HG02973 (cell line): Measurements from ENCODE around the gene KANSL2.
"Not testable (repeated sequence)": the region's sequence is repeated elsewhere in the genome, so short reads cannot be mapped to it uniquely, and the experiment has no call there.

Source experiments
- ATAC-seq: cut with Tn5 transposase; IDR thresholded peaks from one replicate; pipeline ENCODE4 v1.9.1; 2021; ENCODE audit warnings: moderate library complexity; ENCODE audit not compliant: unreplicated experiment

Gene KANSL2

GRCh38 chr12:48683534-48683933 is 1.5 kb upstream of the KANSL2 start:
- ATAC-seq, result no peak

DNA sequence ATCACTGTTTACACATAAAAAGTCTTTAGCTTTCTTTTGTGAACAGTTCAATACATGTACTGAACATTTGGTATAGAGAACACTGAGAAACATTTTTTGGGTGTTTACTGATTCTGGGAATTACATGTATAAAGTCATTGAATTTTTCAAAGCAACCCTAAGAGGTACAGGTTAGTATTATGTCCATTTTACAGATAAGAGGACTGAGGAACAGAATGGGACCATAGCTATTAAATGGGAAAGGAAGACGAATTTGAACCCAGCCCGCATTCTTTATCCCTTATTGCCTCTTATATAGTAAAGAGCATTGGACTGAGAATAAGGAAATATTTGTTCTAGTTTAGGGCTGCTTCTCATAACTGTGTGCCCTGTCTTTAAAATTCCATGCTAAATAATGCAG is 889 bp upstream of the KANSL2 start:
- ATAC-seq, result no peak

- ATAC-seq, result not testable (repeated sequence)
These were observed 481 bp upstream of the KANSL2 start for GRCh38 chr12:48682533-48682905.

- ATAC-seq, result no peak
These were observed 684 bp downstream of the KANSL2 start for GRCh38 chr12:48681399-48681709.

DNA sequence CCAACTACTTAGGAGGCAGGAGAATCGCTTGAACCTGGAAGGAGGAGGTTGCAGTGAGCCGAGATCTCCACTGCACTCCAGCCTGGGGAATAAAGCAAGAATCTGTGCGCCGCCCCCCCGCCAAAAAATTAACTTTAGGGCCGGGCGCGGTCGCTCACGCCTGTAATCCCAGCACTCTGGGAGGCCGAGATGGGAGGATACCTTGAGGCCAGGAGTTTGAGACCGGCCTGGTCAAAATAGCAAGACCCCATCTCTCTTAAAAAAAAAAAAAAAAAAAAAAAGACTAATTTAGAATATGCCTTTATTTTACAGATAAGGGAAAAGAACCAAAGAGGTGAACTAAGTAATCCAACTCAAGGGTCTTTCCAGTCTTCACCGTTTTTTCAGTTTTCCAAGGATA is 1.2 kb downstream of the KANSL2 start:
- ATAC-seq, result no peak

DNA sequence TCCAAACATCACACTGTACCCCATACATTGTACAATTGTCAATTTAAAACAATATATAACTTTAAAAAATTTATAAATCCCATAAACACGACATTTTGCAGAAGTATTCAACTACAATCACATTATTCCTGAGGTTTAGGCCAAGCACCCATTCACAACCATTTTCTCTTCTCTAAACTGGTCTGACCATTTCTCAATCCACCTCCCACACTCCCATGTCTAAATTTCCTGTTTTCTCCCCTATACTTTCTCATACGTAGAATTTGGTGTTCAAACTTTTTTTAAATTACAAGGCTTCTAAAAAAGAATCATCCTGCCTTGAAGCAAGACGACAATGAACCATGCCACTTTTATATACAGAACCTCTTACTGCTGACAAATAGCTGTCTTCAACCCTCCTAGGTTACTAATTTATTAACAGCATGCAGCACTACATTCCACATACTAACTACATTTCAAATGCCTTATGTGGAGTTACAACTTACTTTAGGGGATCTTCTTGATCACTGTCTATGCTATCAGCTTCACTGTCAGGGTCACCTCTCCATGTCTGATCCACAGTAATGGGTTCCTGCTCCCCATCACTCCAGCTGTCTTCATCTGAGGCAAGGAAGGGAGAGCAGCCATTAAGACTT is 3.4 kb downstream of the KANSL2 start:
- ATAC-seq, result no peak

DNA sequence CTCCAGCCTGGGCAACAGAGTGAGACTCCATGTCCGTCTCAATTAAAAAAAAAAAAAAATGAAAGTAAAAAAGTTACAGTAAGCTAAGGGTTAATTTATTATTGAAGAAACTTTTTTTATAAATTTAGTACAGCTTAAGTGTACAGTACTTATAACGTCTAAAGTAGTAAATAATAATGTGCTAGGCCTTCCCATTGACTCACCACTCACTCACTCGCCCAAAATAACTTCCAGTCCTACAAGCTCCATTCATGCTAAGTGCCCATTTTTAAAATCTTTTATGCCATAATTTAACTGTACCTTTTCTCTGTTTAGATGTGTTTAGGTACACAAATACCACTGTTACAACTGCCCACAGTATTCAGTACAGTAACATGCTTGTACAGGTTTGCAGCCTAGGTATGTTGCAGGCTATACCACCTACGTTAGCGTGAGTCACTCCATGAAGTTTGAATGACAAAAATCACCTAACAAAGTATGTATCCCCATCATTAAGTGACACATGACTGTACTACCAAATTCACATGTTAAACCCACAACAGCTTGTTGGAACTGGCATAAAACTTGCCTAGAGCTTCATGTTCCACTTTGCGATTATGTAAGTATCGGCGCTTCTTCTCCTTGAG is 10.7 kb downstream of the KANSL2 start:
- no peak for ATAC-seq

DNA sequence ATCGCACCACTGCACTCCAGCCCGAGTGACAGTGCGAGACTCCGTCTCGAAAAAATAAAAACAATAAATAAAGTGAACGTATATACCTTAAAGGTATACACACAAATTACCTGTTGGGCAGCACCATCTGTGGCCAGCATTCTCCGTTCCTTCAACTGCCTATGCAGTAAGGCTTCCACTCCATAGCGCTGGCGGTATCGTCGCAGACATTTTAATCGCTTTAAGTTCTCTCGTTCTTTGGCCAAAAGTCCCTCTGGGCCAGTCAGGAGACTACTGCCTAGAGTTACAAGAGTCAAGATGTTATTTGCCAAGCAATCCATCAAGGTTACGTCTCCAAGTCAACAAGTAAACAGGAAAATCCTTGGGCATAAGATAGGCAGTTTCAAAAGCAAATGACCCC is 13.0 kb downstream of the KANSL2 start:
- ATAC-seq, result no peak

GRCh38 chr12:48659863-48660262 is 22.2 kb downstream of the KANSL2 start:
- ATAC-seq, result no peak

DNA sequence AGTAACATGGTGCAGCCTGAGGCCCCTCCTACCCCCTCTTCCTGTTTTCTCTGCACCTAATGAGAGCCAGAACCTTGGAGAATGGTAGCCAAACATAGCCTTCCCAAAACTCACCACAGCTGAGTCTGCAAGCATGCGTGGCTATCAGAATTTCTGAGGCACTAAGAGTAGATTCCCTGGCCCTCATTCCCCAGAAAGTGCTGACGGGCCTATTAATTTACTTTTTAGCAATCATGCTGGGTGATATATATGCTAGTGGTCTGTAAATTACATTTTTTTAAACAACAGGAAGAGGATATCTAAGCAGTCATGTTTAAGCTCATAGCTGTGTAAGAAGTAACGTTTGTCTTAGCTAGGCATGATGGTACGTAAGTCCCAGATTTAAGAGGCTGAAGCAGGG is 30.4 kb downstream of the KANSL2 start:
- ATAC-seq, result no peak

- ATAC-seq, result not testable (repeated sequence)
These were observed 36.7 kb downstream of the KANSL2 start for GRCh38 chr12:48645354-48645753.

DNA sequence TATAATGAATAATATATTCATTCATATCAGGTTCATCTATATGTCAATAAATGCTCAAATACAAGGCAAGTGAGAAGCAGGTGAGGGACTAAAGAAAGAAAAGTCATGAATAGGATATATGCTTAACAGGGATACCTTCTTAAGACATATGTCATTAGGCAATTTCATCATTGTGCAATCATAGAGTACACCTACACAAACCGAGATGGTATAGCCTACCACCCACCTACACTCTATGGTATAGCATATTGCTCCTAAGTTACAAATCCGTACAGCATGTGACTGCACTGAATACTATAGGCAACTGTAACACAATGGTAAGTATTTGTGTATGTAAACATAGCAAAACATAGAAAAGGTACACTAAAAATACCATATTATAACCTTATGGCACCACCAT is 39.0 kb downstream of the KANSL2 start:
- ATAC-seq, result no peak

DNA sequence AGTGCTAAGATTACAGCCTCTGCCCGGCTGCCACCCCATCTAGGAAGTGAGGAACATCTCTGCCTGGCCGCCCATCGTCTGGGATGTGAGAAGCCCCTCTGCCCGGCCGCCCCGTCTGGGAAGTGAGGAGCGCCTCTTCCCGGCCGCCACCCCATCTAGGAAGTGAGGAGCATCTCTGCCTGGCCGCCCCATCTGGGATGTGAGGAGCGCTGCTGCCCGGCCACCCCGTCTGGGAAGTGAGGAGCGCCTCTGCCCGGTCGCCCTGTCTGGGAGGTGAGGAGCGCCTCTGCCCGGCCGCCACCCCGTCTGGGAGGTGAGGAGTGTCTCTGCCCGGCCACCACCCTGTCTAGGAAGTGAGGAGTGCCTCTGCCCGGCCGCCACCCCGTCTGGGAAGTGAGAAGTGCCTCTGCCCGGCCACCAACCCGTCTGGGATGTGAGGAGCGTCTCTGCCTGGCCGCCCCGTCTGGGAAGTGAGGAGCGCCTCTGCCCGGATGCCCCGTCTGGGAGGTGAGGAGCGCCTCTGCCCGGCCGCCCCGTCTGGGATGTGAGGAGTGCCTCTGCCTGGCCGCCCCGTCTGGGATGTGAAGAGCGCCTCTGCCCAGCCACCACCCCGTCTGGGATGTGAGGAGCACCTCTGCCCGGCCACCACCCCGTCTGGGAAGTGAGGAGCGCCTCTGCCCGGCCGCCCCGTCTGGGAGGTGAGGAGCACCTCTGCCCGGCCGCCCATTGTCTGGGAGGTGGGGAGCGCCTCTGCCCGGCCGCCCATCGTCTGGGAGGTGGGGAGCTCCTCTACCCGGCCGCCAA is 40.1 kb downstream of the KANSL2 start:
- not testable (repeated sequence) for ATAC-seq

GRCh38 chr12:48640854-48641253 is 41.2 kb downstream of the KANSL2 start:
- ATAC-seq, result no peak

- ATAC-seq, result no peak
These were observed 41.6 kb downstream of the KANSL2 start for GRCh38 chr12:48640428-48640827.

GRCh38 chr12:48631071-48631470 is 51.0 kb downstream of the KANSL2 start:
- no peak for ATAC-seq

DNA sequence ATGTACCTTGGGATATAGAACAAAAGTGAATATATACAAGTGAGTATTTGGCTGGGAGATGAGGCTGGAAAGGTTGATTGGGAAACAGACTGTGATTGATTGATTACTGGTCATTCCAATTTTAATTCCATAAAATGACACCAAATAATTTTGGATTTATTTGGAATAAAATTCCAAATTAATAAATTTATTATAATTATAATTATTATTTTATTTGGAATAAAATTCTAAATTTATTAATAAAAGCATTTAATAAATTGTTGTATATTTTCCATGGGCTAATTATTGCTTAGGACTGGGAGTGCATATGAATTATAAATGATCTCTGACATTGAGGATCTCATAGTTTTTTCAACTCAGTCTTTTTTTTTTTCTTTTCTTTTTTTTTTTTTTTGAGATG is 51.7 kb downstream of the KANSL2 start:
- ATAC-seq, result no peak

DNA sequence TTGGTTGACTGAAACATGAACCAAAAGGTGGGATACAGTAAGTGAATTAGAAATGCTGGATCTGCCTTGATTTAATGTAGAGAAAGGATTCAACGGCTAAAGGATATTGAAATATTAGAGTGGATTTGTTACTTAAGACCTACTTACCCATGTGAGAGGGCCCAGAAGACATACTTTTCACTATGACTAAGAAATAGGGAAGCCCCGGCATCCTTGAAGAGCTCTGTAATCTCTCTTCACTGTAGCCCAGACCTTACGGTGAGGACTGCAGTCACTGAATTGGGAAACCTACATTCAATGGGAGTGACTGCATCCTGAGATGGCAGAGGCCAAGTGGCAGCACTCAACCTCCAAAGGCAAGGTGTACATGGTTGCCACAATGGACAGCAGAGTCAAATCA is 52.5 kb downstream of the KANSL2 start:
- ATAC-seq, result no peak

- no peak for ATAC-seq
These were observed 54.5 kb downstream of the KANSL2 start for GRCh38 chr12:48627556-48627955.

DNA sequence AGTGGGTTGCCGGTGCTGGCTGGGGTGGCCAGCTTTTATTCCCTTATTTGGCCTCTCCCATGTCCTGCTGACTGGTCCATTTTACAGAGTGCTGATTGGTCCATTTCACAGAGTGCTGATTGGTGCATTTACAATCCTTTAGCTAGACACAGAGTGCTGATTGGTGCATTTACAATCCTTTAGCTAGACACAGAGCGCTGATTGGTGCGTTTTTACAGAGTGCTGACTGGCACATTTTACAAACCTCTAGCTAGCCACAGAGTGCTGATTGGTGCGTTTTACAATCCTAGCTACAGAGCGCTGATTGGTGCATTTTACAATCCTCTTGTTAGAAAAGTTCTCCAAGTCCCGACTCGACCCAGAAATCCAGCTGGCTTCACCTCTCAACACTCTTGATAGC is 59.0 kb downstream of the KANSL2 start:
- ATAC-seq, result not testable (repeated sequence)

DNA sequence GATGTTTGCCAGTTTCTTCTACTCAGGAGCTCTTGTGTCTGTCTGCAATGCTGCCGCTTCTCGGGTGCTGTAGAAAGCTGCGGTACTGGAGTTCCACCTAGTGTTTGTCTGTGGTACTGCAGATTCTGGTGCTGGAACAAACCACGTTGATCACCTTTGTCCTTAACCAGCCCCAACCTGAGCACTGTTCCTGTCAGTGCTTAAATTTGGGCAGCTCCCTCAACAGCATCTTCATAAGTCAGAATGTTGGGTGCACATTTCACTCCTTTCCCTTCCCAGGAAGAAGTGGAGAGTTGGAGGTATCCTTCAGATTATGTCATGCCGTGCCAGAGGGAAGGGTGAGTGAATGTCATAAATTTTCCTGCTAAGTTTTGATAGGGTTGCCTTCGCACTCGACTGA is 63.5 kb downstream of the KANSL2 start:
- peak; percentile 62 for ATAC-seq

DNA sequence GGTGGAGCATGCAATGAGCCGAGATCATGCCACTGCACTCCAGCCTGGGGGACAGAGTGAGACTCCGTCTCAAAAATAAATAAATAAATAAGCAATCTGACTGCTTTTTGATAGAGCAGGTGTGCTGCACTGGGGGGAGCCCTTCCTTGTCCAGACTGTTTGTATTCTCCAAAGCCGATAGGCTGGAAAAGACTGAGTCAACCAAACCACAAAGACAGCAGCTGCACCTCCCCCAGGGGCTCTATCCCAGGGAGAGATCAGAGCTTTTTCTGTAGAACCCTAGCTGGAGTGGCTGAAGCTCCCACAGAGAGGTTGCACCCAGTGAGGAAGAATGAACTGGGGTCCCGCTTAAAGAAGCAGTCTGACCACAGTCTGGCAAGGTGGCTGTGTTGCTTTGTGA is 66.4 kb downstream of the KANSL2 start:
- ATAC-seq, result no peak
